ENCODE measurements around the gene KLHL40. TPM values are rescaled to one million over a fixed set of nuclear protein-coding genes. Genes with fewer than 3 reads are reported as not detected.
A peak's percentile ranks its signal among the peaks of the same experiment; 100 is the strongest.

KLHL40 gene, protein sequence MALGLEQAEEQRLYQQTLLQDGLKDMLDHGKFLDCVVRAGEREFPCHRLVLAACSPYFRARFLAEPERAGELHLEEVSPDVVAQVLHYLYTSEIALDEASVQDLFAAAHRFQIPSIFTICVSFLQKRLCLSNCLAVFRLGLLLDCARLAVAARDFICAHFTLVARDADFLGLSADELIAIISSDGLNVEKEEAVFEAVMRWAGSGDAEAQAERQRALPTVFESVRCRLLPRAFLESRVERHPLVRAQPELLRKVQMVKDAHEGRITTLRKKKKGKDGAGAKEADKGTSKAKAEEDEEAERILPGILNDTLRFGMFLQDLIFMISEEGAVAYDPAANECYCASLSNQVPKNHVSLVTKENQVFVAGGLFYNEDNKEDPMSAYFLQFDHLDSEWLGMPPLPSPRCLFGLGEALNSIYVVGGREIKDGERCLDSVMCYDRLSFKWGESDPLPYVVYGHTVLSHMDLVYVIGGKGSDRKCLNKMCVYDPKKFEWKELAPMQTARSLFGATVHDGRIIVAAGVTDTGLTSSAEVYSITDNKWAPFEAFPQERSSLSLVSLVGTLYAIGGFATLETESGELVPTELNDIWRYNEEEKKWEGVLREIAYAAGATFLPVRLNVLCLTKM
- total RNA-seq (2021) (not detected in 2 replicates), Bru-seq, nascent RNA (not detected), BruChase-seq, experiment 1, labeled RNA remaining after a 2-hour chase (not detected), BruChase-seq, experiment 2, labeled RNA remaining after a 6-hour chase (not detected)
- long read RNA-seq: 0 reads

DNA sequence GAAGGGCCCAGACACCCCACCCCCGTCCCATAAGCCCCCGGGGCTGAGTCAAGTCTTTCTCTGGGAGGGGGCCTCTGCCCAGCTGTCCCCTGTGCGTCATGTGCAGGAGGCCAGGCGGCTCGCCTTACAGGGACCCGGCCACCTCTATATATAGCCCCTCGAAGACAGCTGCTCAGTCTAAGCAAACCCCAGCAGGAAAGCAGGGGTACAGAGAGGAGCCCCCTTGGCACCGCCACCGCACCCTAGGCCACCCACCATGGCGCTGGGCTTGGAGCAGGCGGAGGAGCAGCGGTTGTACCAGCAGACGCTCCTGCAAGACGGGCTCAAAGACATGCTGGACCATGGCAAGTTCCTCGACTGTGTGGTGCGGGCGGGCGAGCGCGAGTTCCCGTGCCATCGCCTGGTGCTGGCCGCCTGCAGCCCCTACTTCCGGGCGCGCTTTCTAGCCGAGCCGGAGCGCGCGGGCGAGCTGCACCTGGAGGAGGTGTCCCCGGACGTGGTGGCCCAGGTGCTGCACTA lies at the start of gene KLHL40:
Gene KLHL40 (plus strand): TSS at position 175 of the 519 bp plus-strand sequence. CDS start 82 bp downstream, at position 257.
- CTCF ChIA-PET: no interaction called here
- no peaks in the 10 kb centered on the region for H3K27me3 ChIP-seq (replicated peaks; ENCODE audit: insufficient read depth, low read depth, low read length, poor library complexity)
- no peak for DNase-seq (ENCODE audit: low spot score)
- POLR2A ChIA-PET (ENCODE audit: low non-redundant PET): no interaction called here
- no peak within 1 kb of the TSS for H3K4me3 ChIP-seq (ENCODE audit: low read depth, low read length, poor library complexity, severe bottlenecking)
- H3K9me3 ChIP-seq (ENCODE audit: low read depth, low read length, poor library complexity, severe bottlenecking): no peaks in the 10 kb centered on the region
- TF ChIP-seq EZH2 (IDR thresholded peaks at IDR 0.05; ENCODE audit: borderline replicate concordance, low read depth, low read length, poor library complexity, severe bottlenecking): no peak
- TF ChIP-seq, protein P1, sequence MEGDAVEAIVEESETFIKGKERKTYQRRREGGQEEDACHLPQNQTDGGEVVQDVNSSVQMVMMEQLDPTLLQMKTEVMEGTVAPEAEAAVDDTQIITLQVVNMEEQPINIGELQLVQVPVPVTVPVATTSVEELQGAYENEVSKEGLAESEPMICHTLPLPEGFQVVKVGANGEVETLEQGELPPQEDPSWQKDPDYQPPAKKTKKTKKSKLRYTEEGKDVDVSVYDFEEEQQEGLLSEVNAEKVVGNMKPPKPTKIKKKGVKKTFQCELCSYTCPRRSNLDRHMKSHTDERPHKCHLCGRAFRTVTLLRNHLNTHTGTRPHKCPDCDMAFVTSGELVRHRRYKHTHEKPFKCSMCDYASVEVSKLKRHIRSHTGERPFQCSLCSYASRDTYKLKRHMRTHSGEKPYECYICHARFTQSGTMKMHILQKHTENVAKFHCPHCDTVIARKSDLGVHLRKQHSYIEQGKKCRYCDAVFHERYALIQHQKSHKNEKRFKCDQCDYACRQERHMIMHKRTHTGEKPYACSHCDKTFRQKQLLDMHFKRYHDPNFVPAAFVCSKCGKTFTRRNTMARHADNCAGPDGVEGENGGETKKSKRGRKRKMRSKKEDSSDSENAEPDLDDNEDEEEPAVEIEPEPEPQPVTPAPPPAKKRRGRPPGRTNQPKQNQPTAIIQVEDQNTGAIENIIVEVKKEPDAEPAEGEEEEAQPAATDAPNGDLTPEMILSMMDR (conservative IDR thresholded peaks at IDR 0.05; ENCODE audit: low read depth, low read length): no peak
- intact Hi-C loops (cut with micrococcal nuclease; ENCODE audit: unreplicated experiment): no loop called here
- H3K4me1 ChIP-seq (ENCODE audit: insufficient read depth, low read length, poor library complexity, severe bottlenecking): no peaks in the 10 kb centered on the region
- H3K36me3 ChIP-seq (ENCODE audit: insufficient read depth, low read length, poor library complexity, severe bottlenecking): no peaks in the 10 kb centered on the region
- H3K27ac ChIP-seq (ENCODE audit: low read depth, low read length, poor library complexity, severe bottlenecking): no peak within 1 kb of the TSS
- BruUV-seq (replicated peaks): no TSS peak

GRCh38 chr3:42637001-42637400 lies 48.3 kb upstream of the KLHL40 start:
- Histone ChIP-seq H3K27me3 (replicated peaks; ENCODE audit: insufficient read depth, low read depth, low read length, poor library complexity) (no peaks in the 10 kb centered on the region), H3K36me3 (ENCODE audit: insufficient read depth, low read length, poor library complexity, severe bottlenecking) (peaks cover 73% of the 10 kb centered on the region), H3K4me1 (ENCODE audit: insufficient read depth, low read length, poor library complexity, severe bottlenecking) (no peaks in the 10 kb centered on the region), H3K27ac (ENCODE audit: low read depth, low read length, poor library complexity, severe bottlenecking) (no peak overlapping the region), H3K4me3 (ENCODE audit: low read depth, low read length, poor library complexity, severe bottlenecking) (no peak overlapping the region), H3K9me3 (ENCODE audit: low read depth, low read length, poor library complexity, severe bottlenecking) (no peaks in the 10 kb centered on the region)
- DNase-seq (ENCODE audit: low spot score): no peak
- BruUV-seq (replicated peaks): no TSS peak
- intact Hi-C loops (cut with micrococcal nuclease; ENCODE audit: unreplicated experiment): no loop called here
- ChIA-PET CTCF (no interaction called here), POLR2A (ENCODE audit: low non-redundant PET) (no interaction called here)
- TF ChIP-seq EZH2 (IDR thresholded peaks at IDR 0.05; ENCODE audit: borderline replicate concordance, low read depth, low read length, poor library complexity, severe bottlenecking): no peak
- TF ChIP-seq, protein P1 (conservative IDR thresholded peaks at IDR 0.05; ENCODE audit: low read depth, low read length): no peak

- BruUV-seq (replicated peaks): TSS peak; percentile 34
- intact Hi-C loops (cut with micrococcal nuclease; ENCODE audit: unreplicated experiment): no loop called here
- ChIA-PET POLR2A (ENCODE audit: low non-redundant PET) (no interaction called here), CTCF (no interaction called here)
- no peak for TF ChIP-seq EZH2 (IDR thresholded peaks at IDR 0.05; ENCODE audit: borderline replicate concordance, low read depth, low read length, poor library complexity, severe bottlenecking)
- TF ChIP-seq, protein P1 (conservative IDR thresholded peaks at IDR 0.05; ENCODE audit: low read depth, low read length): no peak
- DNase-seq (ENCODE audit: low spot score): no peak
- H3K9me3 ChIP-seq (ENCODE audit: low read depth, low read length, poor library complexity, severe bottlenecking): no peaks in the 10 kb centered on the region
- peaks cover 77% of the 10 kb centered on the region for H3K36me3 ChIP-seq (ENCODE audit: insufficient read depth, low read length, poor library complexity, severe bottlenecking)
- H3K4me3 ChIP-seq (ENCODE audit: low read depth, low read length, poor library complexity, severe bottlenecking): no peak overlapping the region
- no peaks in the 10 kb centered on the region for H3K27me3 ChIP-seq (replicated peaks; ENCODE audit: insufficient read depth, low read depth, low read length, poor library complexity)
- no peak overlapping the region for H3K27ac ChIP-seq (ENCODE audit: low read depth, low read length, poor library complexity, severe bottlenecking)
- H3K4me1 ChIP-seq (ENCODE audit: insufficient read depth, low read length, poor library complexity, severe bottlenecking): no peaks in the 10 kb centered on the region
These were observed 46.9 kb upstream of the KLHL40 start for GRCh38 chr3:42638339-42638842.
